Measurements from ENCODE around the gene FBF1. TPM values are rescaled to one million over a fixed set of nuclear protein-coding genes. Genes with fewer than 3 reads are reported as not detected.
A peak's percentile ranks its signal among the peaks of the same experiment; 100 is the strongest.

FBF1 gene
- total RNA-seq, 4 donors from 2014 or later, result 7.8 to 15.0 (median 10.4) TPM

- DNase-seq (ENCODE audit: extremely low spot score), result no peak
- intact Hi-C loops (cut with DNase I), result no loop called here
- Histone ChIP-seq H3K27me3 (no peaks in the 10 kb centered on the region), H3K4me1 (no peaks in the 10 kb centered on the region), H3K4me3 (no peak overlapping the region), H3K9me3 (no peaks in the 10 kb centered on the region), H3K27ac (replicated peaks in 1 of 4) (no peak overlapping the region), H3K36me3 (peaks cover under 1 to 31% (median 19%) of the 10 kb centered on the region in 4 donors)
- WGBS, result 92% methylated on average over 8 of the region's 8 CpGs
- TF ChIP-seq POLR2AphosphoS5 (IDR thresholded peaks at IDR 0.05) (no peak), POLR2A (IDR thresholded peaks at IDR 0.05; ENCODE audit: low read depth) (no peak), EP300 (IDR thresholded peaks at IDR 0.05) (no peak)
- TF ChIP-seq, protein P1, sequence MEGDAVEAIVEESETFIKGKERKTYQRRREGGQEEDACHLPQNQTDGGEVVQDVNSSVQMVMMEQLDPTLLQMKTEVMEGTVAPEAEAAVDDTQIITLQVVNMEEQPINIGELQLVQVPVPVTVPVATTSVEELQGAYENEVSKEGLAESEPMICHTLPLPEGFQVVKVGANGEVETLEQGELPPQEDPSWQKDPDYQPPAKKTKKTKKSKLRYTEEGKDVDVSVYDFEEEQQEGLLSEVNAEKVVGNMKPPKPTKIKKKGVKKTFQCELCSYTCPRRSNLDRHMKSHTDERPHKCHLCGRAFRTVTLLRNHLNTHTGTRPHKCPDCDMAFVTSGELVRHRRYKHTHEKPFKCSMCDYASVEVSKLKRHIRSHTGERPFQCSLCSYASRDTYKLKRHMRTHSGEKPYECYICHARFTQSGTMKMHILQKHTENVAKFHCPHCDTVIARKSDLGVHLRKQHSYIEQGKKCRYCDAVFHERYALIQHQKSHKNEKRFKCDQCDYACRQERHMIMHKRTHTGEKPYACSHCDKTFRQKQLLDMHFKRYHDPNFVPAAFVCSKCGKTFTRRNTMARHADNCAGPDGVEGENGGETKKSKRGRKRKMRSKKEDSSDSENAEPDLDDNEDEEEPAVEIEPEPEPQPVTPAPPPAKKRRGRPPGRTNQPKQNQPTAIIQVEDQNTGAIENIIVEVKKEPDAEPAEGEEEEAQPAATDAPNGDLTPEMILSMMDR (IDR thresholded peaks at IDR 0.05), result no peak
Observed at GRCh38 chr17:75885431-75885830, 55.4 kb downstream of the FBF1 start.

GRCh38 chr17:75881678-75882454, 59.0 kb downstream of the FBF1 start:
- WGBS, result 89% methylated on average over 12 of the region's 15 CpGs
- no peaks in the 10 kb centered on the region for H3K27me3 ChIP-seq

GRCh38 chr17:75880266-75880665, 60.6 kb downstream of the FBF1 start:
- no peak for TF ChIP-seq POLR2AphosphoS5 (IDR thresholded peaks at IDR 0.05)
- no peak for TF ChIP-seq POLR2A (IDR thresholded peaks at IDR 0.05; ENCODE audit: low read depth)
- TF ChIP-seq EP300 (IDR thresholded peaks at IDR 0.05), result no peak
- 84% methylated on average over 7 of the region's 7 CpGs for WGBS
- H3K27me3 ChIP-seq, result no peaks in the 10 kb centered on the region
- peak overlapping the region in 1 of 4 donors; percentile 30 for H3K27ac ChIP-seq (replicated peaks in 1 of 4)
- no peak overlapping the region for H3K4me3 ChIP-seq
- peaks cover 24 to 31% (median 26%) of the 10 kb centered on the region in 4 donors for H3K4me1 ChIP-seq
- intact Hi-C loops (cut with DNase I), result loop anchor here (5.0 kb wide), 1 partner anchor 33 kb away; no protein-coding TSS in a partner anchor
- peaks cover 0 to 11% (median 4%) of the 10 kb centered on the region in 4 donors for H3K36me3 ChIP-seq
- DNase-seq (ENCODE audit: extremely low spot score), result no peak
- H3K9me3 ChIP-seq, result no peaks in the 10 kb centered on the region

More at GRCh38 chr17:75881678-75882454, 59.0 kb downstream of the FBF1 start:
- DNase-seq (ENCODE audit: extremely low spot score), result no peak
- no peaks in the 10 kb centered on the region for H3K9me3 ChIP-seq
- H3K4me1 ChIP-seq, result peaks cover 8 to 15% (median 10%) of the 10 kb centered on the region in 4 donors
- TF ChIP-seq, protein P1 (IDR thresholded peaks at IDR 0.05), result no peak
- TF ChIP-seq POLR2AphosphoS5 (IDR thresholded peaks at IDR 0.05) (no peak), POLR2A (IDR thresholded peaks at IDR 0.05; ENCODE audit: low read depth) (no peak), EP300 (IDR thresholded peaks at IDR 0.05) (no peak)
- H3K27ac ChIP-seq (replicated peaks in 1 of 4), result no peak overlapping the region
- no peak overlapping the region for H3K4me3 ChIP-seq
- intact Hi-C loops (cut with DNase I), result loop anchor here (5.0 kb wide), 1 partner anchor 35 kb away; no protein-coding TSS in a partner anchor
- H3K36me3 ChIP-seq, result no peaks in the 10 kb centered on the region

DNA sequence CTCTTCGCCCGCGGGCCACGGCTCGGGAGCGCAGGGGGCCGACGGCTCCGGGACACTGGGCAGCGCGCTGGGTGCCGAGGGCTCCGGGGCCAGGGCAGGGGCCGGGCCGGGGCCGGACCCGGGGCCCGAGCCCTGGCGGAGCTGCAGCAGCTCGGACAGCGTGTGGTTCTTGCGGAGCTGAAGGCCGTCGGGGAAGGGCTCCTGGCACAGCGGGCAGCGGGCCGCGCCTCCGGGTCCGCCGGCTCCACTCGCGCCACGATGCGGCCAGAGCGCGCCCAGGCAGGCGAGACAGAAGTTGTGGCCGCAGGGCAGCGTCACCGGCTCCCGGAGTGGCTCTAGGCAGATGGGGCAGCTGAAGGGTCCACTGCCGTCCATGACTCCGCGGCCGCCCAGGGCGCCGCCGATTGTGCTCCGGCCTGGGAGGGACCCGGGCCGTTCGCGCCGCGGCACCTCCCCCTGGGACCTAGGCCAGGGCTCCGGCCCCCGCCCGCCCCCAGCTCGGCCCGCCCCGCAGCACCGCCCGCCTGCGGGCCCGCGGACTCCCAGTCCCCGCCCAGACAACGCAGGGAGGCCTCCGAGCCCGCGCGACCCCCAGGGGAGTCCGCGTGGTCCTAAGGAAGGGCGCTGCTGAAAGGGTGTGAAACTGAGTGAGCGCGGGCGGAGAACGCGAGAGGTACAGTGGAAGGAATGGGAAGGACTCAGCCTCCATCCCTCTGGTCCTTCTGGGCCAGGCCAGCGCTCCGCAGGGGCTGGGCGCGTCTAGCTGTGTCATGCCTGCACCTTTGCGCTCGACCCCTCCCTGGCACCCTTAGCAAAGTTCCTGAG, 62.5 kb downstream of the FBF1 start, which contains the start of gene TRIM47:
TRIM47 (minus strand) TSS at position 408 of the 825 bp plus-strand sequence; CDS start at position 375, 33 bp downstream.
- H3K4me3 ChIP-seq, result peak within 1 kb of the TSS; percentile 80 to 95 (median 86)
- peaks cover 43 to 50% (median 44%) of the 10 kb centered on the region in 4 donors for H3K4me1 ChIP-seq
- TF ChIP-seq POLR2A (IDR thresholded peaks at IDR 0.05; ENCODE audit: low read depth) (peak; percentile 86), EP300 (IDR thresholded peaks at IDR 0.05) (no peak), POLR2AphosphoS5 (IDR thresholded peaks at IDR 0.05) (peak; percentile 89 to 96)
- TF ChIP-seq, protein P1 (IDR thresholded peaks at IDR 0.05), result peak in 2 of 3 experiments; percentile 25 to 37
- intact Hi-C loops (cut with DNase I), result loop anchor here (2.0 to 5.0 kb wide), 2 partner anchors 16 to 101 kb away; a partner anchor contains a TSS
- 4% methylated on average over 23 of the region's 87 CpGs for WGBS
- no peaks in the 10 kb centered on the region for H3K9me3 ChIP-seq
- peaks cover 10 to 28% (median 23%) of the 10 kb centered on the region in 4 donors for H3K36me3 ChIP-seq
- no peaks in the 10 kb centered on the region for H3K27me3 ChIP-seq
- no peak for DNase-seq (ENCODE audit: extremely low spot score)
- H3K27ac ChIP-seq (replicated peaks in 1 of 4), result peak within 1 kb of the TSS; percentile 97 to 99 (median 98)

Data from esophagus muscularis mucosa (tissue), 4 donors.